Tibial nerve (tissue), 4 donors: ENCODE results near the gene GRPR. TPM values are rescaled to one million over a fixed set of nuclear protein-coding genes. Genes with fewer than 3 reads are reported as not detected.
A peak's percentile ranks its signal among the peaks of the same experiment; 100 is the strongest.

Experiments
- DNase-seq, 2 donors: peaks; one replicate each; pipeline ENCODE4 v3.0.0-alpha.2; 2019; ENCODE audit warnings: low spot score in 2 of 2
- H3K27ac ChIP-seq, 4 donors: fragments of 200-600 bp; sonication (generic) in 3 of 4; one replicate each; pipeline ENCODE4 v1.5.1; 2017 to 2019; ENCODE audit warnings: mild to moderate bottlenecking in 1 of 4
- H3K27me3 ChIP-seq, 2 donors: fragments of 200-600 bp; sonication (generic) in 1 of 2; one replicate each; pipeline versions ENCODE4 v1.5.1 to v1.6.0; 2017 to 2019
- H3K36me3 ChIP-seq, 3 donors: fragments of 200-600 bp; sonication (generic); one replicate each; pipeline ENCODE4 v1.5.1; 2018 to 2019
- H3K4me1 ChIP-seq, 4 donors: fragments of 200-600 bp; sonication (generic) in 3 of 4; one replicate each; pipeline ENCODE4 v1.5.1; 2017 to 2019
- H3K4me3 ChIP-seq, 4 donors: fragments of 200-600 bp; sonication (generic) in 3 of 4; one replicate each; pipeline ENCODE4 v1.5.1; 2017 to 2019; ENCODE audit warnings: mild to moderate bottlenecking in 1 of 4, moderate library complexity in 1 of 4
- H3K9me3 ChIP-seq, 4 donors: fragments of 200-600 bp; sonication (generic) in 3 of 4; one replicate each; pipeline ENCODE4 v1.5.1; 2017 to 2019
- EP300 ChIP-seq, 2 donors: sonication (generic); formaldehyde crosslinking; IDR thresholded peaks; one replicate each; pipeline ENCODE4 v1.6.1; 2017; ENCODE audit warnings: antibody characterized with exemption in 2 of 2, mild to moderate bottlenecking in 1 of 2
- POLR2A ChIP-seq, 2 donors: fragments of 450-650 bp; IDR thresholded peaks; one replicate each; pipeline ENCODE4 v1.6.1; 2017; ENCODE audit warnings: antibody characterized with exemption in 2 of 2, mild to moderate bottlenecking in 2 of 2, moderate library complexity in 2 of 2
- WGBS, 2 donors: methylation state at CpG; one replicate each; pipeline ENCODE4 v1.1.5; 2018; 5-methylcytosine and 5-hydroxymethylcytosine counted together
- total RNA-seq, 4 donors: library from RNA; depleted of rRNA; stranded (reverse); fragments of >200 nt; gene quantifications; one replicate each; pipeline ENCODE4 v1.1.0, GENCODE V29; 2016
- TF ChIP-seq, protein P1 (sequence below), 5 experiments: fragments of 200-600 bp in 3 of 5; fragments of 450-650 bp in 2 of 5; sonication (generic) in 3 of 5; IDR thresholded peaks; one replicate each; pipeline ENCODE4 v1.5.1; 2016 to 2019; ENCODE audit warnings: antibody characterized with exemption in 5 of 5, mild to moderate bottlenecking in 3 of 5, moderate library complexity in 2 of 5

GRPR gene
- not detected for total RNA-seq

DNA sequence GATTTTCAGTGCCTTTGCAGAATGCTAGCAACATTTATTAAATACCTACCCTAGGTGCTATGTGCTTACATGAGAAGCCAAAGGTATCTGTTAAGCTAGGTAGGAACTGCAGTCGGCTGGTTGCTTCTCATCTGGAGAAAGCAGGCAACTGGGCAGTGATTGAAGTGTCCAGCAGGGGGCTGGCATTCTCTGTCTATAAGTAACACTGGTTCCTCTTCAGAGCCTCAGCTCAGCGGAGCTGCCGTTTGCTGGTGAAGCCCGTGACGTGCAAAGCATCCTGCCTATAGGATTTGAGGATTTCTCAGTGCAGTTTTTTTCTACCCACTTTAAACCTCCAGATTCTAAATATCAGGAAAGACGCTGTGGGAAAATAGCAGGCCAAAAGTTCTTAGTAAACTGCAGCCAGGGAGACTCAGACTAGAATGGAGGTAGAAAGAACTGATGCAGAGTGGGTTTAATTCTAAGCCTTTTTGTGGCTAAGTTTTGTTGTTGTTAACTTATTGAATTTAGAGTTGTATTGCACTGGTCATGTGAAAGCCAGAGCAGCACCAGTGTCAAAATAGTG lies at the start of gene GRPR:
Gene GRPR, plus strand, starts transcription at position 344 of the 565 bp plus-strand sequence. CDS start 389 bp downstream, outside the sequence.
- Histone ChIP-seq H3K4me3 (no peak within 1 kb of the TSS), H3K36me3 (no peaks in the 10 kb centered on the region), H3K4me1 (no peaks in the 10 kb centered on the region), H3K27me3 (peaks cover 0 to 9% of the 10 kb centered on the region in 2 donors), H3K27ac (no peak within 1 kb of the TSS), H3K9me3 (no peaks in the 10 kb centered on the region)
- peak; percentile 52 to 77 for DNase-seq
- 3 to 4% methylated on average over 6 of the region's 6 CpGs for WGBS, 2 donors
- no peak for TF ChIP-seq EP300 (IDR thresholded peaks at IDR 0.05)
- TF ChIP-seq, protein P1, sequence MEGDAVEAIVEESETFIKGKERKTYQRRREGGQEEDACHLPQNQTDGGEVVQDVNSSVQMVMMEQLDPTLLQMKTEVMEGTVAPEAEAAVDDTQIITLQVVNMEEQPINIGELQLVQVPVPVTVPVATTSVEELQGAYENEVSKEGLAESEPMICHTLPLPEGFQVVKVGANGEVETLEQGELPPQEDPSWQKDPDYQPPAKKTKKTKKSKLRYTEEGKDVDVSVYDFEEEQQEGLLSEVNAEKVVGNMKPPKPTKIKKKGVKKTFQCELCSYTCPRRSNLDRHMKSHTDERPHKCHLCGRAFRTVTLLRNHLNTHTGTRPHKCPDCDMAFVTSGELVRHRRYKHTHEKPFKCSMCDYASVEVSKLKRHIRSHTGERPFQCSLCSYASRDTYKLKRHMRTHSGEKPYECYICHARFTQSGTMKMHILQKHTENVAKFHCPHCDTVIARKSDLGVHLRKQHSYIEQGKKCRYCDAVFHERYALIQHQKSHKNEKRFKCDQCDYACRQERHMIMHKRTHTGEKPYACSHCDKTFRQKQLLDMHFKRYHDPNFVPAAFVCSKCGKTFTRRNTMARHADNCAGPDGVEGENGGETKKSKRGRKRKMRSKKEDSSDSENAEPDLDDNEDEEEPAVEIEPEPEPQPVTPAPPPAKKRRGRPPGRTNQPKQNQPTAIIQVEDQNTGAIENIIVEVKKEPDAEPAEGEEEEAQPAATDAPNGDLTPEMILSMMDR (IDR thresholded peaks at IDR 0.05) = peak; percentile 33 to 77 (median 68)
- TF ChIP-seq POLR2A (IDR thresholded peaks at IDR 0.05) = no peak

DNA sequence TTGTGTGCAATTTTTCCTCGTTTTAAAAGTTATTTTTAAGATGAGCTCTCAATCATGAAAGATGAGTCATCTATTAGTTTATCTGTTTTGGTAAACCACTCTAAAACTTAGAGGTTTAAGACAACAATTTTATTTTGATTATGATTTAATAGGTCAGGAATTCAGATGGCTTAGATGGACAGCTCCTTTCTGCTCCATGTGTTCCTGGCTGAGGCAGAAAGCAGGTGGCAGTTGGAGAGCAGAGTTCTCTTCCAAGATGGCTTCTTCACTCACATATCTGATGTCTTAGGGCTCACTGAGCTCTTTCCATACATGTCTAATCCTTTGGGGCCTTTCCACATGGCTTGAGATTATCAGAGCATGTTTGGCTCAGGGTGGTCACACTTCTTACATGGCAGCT lies 48.3 kb upstream of the GRPR start:
- DNase-seq = no peak
- Histone ChIP-seq H3K4me1 (no peaks in the 10 kb centered on the region), H3K27me3 (no peaks in the 10 kb centered on the region), H3K27ac (no peak overlapping the region), H3K9me3 (no peaks in the 10 kb centered on the region), H3K36me3 (no peaks in the 10 kb centered on the region), H3K4me3 (no peak overlapping the region)
- TF ChIP-seq, protein P1 (IDR thresholded peaks at IDR 0.05) = no peak
- TF ChIP-seq POLR2A (IDR thresholded peaks at IDR 0.05) (no peak), EP300 (IDR thresholded peaks at IDR 0.05) (no peak)
- WGBS, 2 donors = 52 to 56% methylated on average over 1 of the region's 1 CpG

DNA sequence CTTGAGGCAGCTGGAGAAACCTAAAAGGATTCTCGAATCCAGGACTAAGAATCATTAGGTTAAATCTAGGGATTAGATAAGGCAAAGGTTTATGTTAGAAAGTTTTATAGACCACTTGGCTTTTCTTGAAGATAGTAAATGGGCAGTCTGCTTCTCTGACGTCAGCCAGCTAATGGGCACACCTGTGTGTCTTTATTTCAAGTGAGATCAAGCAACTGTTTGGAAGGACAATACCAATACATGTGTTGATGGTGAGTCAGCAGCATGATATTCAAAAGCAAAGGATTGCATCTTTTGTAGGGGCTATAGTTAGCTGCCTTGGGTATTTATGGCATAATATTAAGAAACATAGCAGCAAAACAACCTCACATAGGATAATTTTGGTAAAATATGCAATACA lies 46.5 kb upstream of the GRPR start:
- TF ChIP-seq, protein P1 (IDR thresholded peaks at IDR 0.05) = no peak
- TF ChIP-seq EP300 (IDR thresholded peaks at IDR 0.05) (no peak), POLR2A (IDR thresholded peaks at IDR 0.05) (no peak)
- Histone ChIP-seq H3K9me3 (no peaks in the 10 kb centered on the region), H3K4me1 (no peaks in the 10 kb centered on the region), H3K27me3 (no peaks in the 10 kb centered on the region), H3K27ac (no peak overlapping the region), H3K4me3 (no peak overlapping the region), H3K36me3 (no peaks in the 10 kb centered on the region)
- WGBS, 2 donors = 62 to 67% methylated on average over 2 of the region's 2 CpGs
- DNase-seq = no peak

DNA sequence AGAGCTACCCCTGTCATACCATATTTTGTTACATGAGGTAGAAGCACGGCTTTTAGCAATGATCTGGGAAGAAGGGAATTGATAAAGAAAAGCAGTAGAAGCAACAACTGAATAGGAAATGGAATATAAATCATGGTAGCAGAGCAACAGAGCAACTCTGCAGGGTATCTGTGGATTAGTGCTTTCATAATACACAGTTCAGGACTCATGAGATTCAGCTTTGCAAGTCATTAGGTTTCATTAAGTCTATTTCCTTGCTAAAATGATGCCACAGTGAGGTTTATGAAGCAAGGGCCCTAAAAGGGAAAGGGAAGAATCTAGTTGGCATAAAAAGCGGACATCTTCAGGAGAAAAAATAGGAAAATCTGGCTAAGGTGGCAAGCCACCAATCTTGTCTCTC lies 45.6 kb upstream of the GRPR start:
- WGBS, 2 donors = 74 to 77% methylated on average over 2 of the region's 2 CpGs
- H3K4me1 ChIP-seq = no peaks in the 10 kb centered on the region
- H3K27ac ChIP-seq = no peak overlapping the region
- TF ChIP-seq EP300 (IDR thresholded peaks at IDR 0.05) (no peak), POLR2A (IDR thresholded peaks at IDR 0.05) (no peak)
- TF ChIP-seq, protein P1 (IDR thresholded peaks at IDR 0.05) = no peak
- H3K9me3 ChIP-seq = no peaks in the 10 kb centered on the region
- H3K27me3 ChIP-seq = no peaks in the 10 kb centered on the region
- no peaks in the 10 kb centered on the region for H3K36me3 ChIP-seq
- no peak overlapping the region for H3K4me3 ChIP-seq
- no peak for DNase-seq

DNA sequence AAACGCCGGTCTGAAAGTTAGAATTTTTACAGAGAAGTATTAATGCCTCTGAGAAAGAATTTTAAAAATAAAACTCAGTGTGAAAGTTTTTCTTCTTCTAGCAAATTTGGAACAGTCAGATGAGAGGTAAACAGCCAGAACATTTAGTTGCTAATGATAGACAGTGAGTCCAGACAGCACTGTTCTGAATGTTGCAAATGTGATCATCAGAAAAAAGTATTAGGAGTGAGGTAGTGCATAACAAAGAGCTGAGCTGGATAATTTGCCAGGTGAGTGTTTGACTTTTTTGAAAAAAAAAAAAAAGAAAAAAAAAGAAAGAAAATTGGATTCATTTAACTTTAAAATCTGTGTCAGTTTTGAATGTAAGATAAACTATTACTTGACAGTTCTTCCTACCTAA lies 42.0 kb upstream of the GRPR start:
- Histone ChIP-seq H3K4me1 (no peaks in the 10 kb centered on the region), H3K36me3 (no peaks in the 10 kb centered on the region), H3K27ac (no peak overlapping the region), H3K4me3 (no peak overlapping the region), H3K27me3 (no peaks in the 10 kb centered on the region), H3K9me3 (no peaks in the 10 kb centered on the region)
- WGBS, 2 donors = 81 to 85% methylated on average over 2 of the region's 2 CpGs
- DNase-seq = no peak
- no peak for TF ChIP-seq EP300 (IDR thresholded peaks at IDR 0.05)
- no peak for TF ChIP-seq POLR2A (IDR thresholded peaks at IDR 0.05)
- TF ChIP-seq, protein P1 (IDR thresholded peaks at IDR 0.05) = no peak
